GM19043 (cell line): ENCODE data around the gene HSP90AA1.
"Not testable (repeated sequence)": the region's sequence is repeated elsewhere in the genome, so short reads cannot be mapped to it uniquely, and the experiment has no call there.

Experiments
- ATAC-seq: cut with Tn5 transposase; IDR thresholded peaks from one replicate; pipeline ENCODE4 v1.9.1; 2021; ENCODE audit warnings: low read depth; ENCODE audit not compliant: unreplicated experiment

The HSP90AA1 gene

GRCh38 chr14:102086972-102087761, at the start of gene HSP90AA1:
HSP90AA1 (minus strand) TSS chr14:102087044; CDS start chr14:102086378, 666 bp downstream.
- peak; percentile 57 for ATAC-seq

GRCh38 chr14:102135456-102135855, 48.6 kb upstream of the HSP90AA1 start:
- ATAC-seq = not testable (repeated sequence)

GRCh38 chr14:102134719-102135118, 47.9 kb upstream of the HSP90AA1 start:
- ATAC-seq = not testable (repeated sequence)

- not testable (repeated sequence) for ATAC-seq
These were observed 47.2 kb upstream of the HSP90AA1 start for GRCh38 chr14:102134021-102134420.

GRCh38 chr14:102131741-102132140, 44.9 kb upstream of the HSP90AA1 start:
- ATAC-seq = no peak

GRCh38 chr14:102126807-102127455, 40.1 kb upstream of the HSP90AA1 start:
- no peak for ATAC-seq

- ATAC-seq = no peak
These were observed 38.7 kb upstream of the HSP90AA1 start for GRCh38 chr14:102125546-102125945.

GRCh38 chr14:102124419-102124818, 37.6 kb upstream of the HSP90AA1 start:
- ATAC-seq = no peak

- no peak for ATAC-seq
These were observed 34.7 kb upstream of the HSP90AA1 start for GRCh38 chr14:102121567-102121966.

- no peak for ATAC-seq
These were observed 34.0 kb upstream of the HSP90AA1 start for GRCh38 chr14:102120888-102121287.

- ATAC-seq = no peak
These were observed 31.0 kb upstream of the HSP90AA1 start for GRCh38 chr14:102117852-102118251.

- ATAC-seq = no peak
These were observed 29.7 kb upstream of the HSP90AA1 start for GRCh38 chr14:102116361-102117180.

- ATAC-seq = no peak
These were observed 24.3 kb upstream of the HSP90AA1 start for GRCh38 chr14:102111101-102111500.

- not testable (repeated sequence) for ATAC-seq
These were observed 22.5 kb upstream of the HSP90AA1 start for GRCh38 chr14:102109332-102109731.

- ATAC-seq = no peak
These were observed 18.5 kb upstream of the HSP90AA1 start for GRCh38 chr14:102105369-102105768.

GRCh38 chr14:102103062-102103695, 16.3 kb upstream of the HSP90AA1 start:
- peak; percentile 81 for ATAC-seq

- ATAC-seq = no peak
These were observed 10.7 kb upstream of the HSP90AA1 start for GRCh38 chr14:102097441-102098135.

GRCh38 chr14:102096569-102097188, 9.8 kb upstream of the HSP90AA1 start:
- ATAC-seq = no peak

- no peak for ATAC-seq
These were observed 9.2 kb upstream of the HSP90AA1 start for GRCh38 chr14:102095871-102096568.
